PC-3 (cell line): ENCODE results near the gene ZNF292. TPM values are rescaled to one million over a fixed set of nuclear protein-coding genes. Genes with fewer than 3 reads are reported as not detected.

Experiments used
- ATAC-seq: fragments of 200-7000 bp; cut with Tn5 transposase; 2 replicates; pipeline ENCODE4 v1.9.1; 2020; ENCODE audit warnings: mild to moderate bottlenecking, moderate library complexity
- BruUV-seq: library from RNA; stranded (reverse); fragments of 400-500 nt; replicated peaks from 2 replicates; lab custom pipeline; 2021; lab: Mats Ljungman, UMichigan
- CTCF ChIA-PET: fragments of 300-600 bp; sonication (Branson Sonifier 250); formaldehyde crosslinking; loops from one replicate; lab custom pipeline; 2022; ENCODE audit warnings: antibody characterized with exemption; lab: Charles Lee
- POLR2A ChIA-PET: fragments of 300-600 bp; sonication (Branson Sonifier 250); formaldehyde crosslinking; loops from one replicate; lab custom pipeline; 2022; ENCODE audit warnings: antibody characterized with exemption; ENCODE audit not compliant: unreplicated experiment; lab: Charles Lee
- DNase-seq: peaks from one replicate; pipeline ENCODE4 v3.0.0-alpha.2; 2015
- H2AFZ ChIP-seq: fragments of 300-600 bp; sonication (generic); 2 replicates; pipeline ENCODE4 v1.6.0; 2016; ENCODE audit warnings: antibody characterized with exemption, low read length
- H3F3A ChIP-seq: fragments of 300-600 bp; sonication (generic); one replicate; pipeline ENCODE4 v1.6.0; 2017; ENCODE audit warnings: antibody characterized with exemption, low read length, control low read depth, mild to moderate bottlenecking; ENCODE audit not compliant: unreplicated experiment
- H3K27ac ChIP-seq: fragments of 300-600 bp; sonication (generic); 2 replicates; pipeline ENCODE4 v1.5.1; 2016; ENCODE audit warnings: mild to moderate bottlenecking, low read length
- H3K27me3 ChIP-seq: fragments of 300-600 bp; sonication (generic); 2 replicates; pipeline ENCODE4 v1.6.1; 2016; ENCODE audit warnings: low read length, mixed read lengths
- H3K36me3 ChIP-seq: fragments of 300-600 bp; sonication (generic); 2 replicates; pipeline ENCODE4 v1.6.1; 2016; ENCODE audit warnings: low read depth, mixed run types, low read length, mixed read lengths
- H3K4me1 ChIP-seq: fragments of 300-600 bp; sonication (generic); 2 replicates; pipeline ENCODE4 v1.5.1; 2016; ENCODE audit warnings: low read length; ENCODE audit not compliant: insufficient read depth
- H3K4me2 ChIP-seq: fragments of 300-600 bp; sonication (generic); 2 replicates; pipeline ENCODE4 v1.6.0; 2016; ENCODE audit warnings: low read length
- H3K4me3 ChIP-seq: fragments of 300-600 bp; sonication (generic); 2 replicates; pipeline ENCODE4 v1.5.1; 2016; ENCODE audit warnings: mild to moderate bottlenecking, low read length, mixed read lengths
- H3K79me2 ChIP-seq: fragments of 300-600 bp; sonication (generic); 2 replicates; pipeline ENCODE4 v1.6.1; 2017; ENCODE audit warnings: low read length, mixed read lengths
- H3K9ac ChIP-seq: fragments of 300-600 bp; sonication (generic); 2 replicates; pipeline ENCODE4 v1.6.0; 2016; ENCODE audit warnings: mild to moderate bottlenecking, low read length
- H3K9me2 ChIP-seq: fragments of 300-600 bp; sonication (generic); replicated peaks from 2 replicates; pipeline ENCODE4 v1.6.1; 2016; ENCODE audit warnings: mixed run types, low read length, mixed read lengths
- H3K9me3 ChIP-seq: fragments of 300-600 bp; sonication (generic); 2 replicates; pipeline ENCODE4 v1.6.1; 2016; ENCODE audit warnings: low read length, mixed read lengths
- H4K20me1 ChIP-seq: fragments of 300-600 bp; sonication (generic); 2 replicates; pipeline ENCODE4 v1.6.1; 2016; ENCODE audit warnings: low read length, mixed read lengths
- CTCF ChIP-seq: fragments of 300-600 bp; sonication (generic); conservative IDR thresholded peaks from 2 replicates; pipeline ENCODE4 v1.5.1; 2017; ENCODE audit warnings: antibody characterized with exemption, low read depth, mild to moderate bottlenecking, low read length
- EZH2 ChIP-seq: fragments of 300-600 bp; sonication (generic); IDR thresholded peaks from one replicate; pipeline ENCODE4 v1.6.1; 2017; ENCODE audit warnings: antibody characterized with exemption, mild to moderate bottlenecking, low read length; ENCODE audit not compliant: unreplicated experiment
- EZH2phosphoT487 ChIP-seq: fragments of 300-600 bp; sonication (generic); IDR thresholded peaks from 2 replicates; pipeline ENCODE4 v1.6.1; 2018; ENCODE audit warnings: mild to moderate bottlenecking, antibody characterized with exemption, low read length, borderline replicate concordance
- intact Hi-C: fragments of 100-400 bp; cut with micrococcal nuclease; formaldehyde crosslinking; loops from 2 replicates; pipeline ENCODE4 v1.9.0; 2023
- total RNA-seq: library from RNA; depleted of rRNA; stranded (reverse); fragments of >200 nt; gene quantifications from 2 replicates; pipeline ENCODE4 v1.2.3, GENCODE V29; 2014

The ZNF292 gene
- total RNA-seq, 1 experiment from 2014 or later: 8.9 TPM

- Histone ChIP-seq H2AFZ (no peak overlapping the region), H3K27me3 (no peaks in the 10 kb centered on the region), H3K4me2 (no peak overlapping the region), H3K4me3 (no peak overlapping the region), H3F3A (no peaks in the 10 kb centered on the region), H3K79me2 (no peaks in the 10 kb centered on the region), H3K9ac (no peak overlapping the region), H4K20me1 (no peaks in the 10 kb centered on the region), H3K9me2 (no peaks in the 10 kb centered on the region), H3K27ac (no peak overlapping the region), H3K4me1 (no peaks in the 10 kb centered on the region), H3K9me3 (no peaks in the 10 kb centered on the region), H3K36me3 (no peaks in the 10 kb centered on the region; the same call in 1 of the 2 replicates)
- ChIA-PET CTCF (interaction anchor here (0.5 kb wide), 1 partner anchor 1540 kb away, joined by 3 read pairs; no protein-coding TSS in a partner anchor), POLR2A (no interaction called here)
- DNase-seq: no peak
- no TSS peak for BruUV-seq
- TF ChIP-seq EZH2phosphoT487: no peak
- TF ChIP-seq EZH2: no peak
- TF ChIP-seq CTCF: no peak
- no peak for ATAC-seq
- intact Hi-C loops: no loop called here
Measured at GRCh38 chr6:87241304-87241703, 85.9 kb downstream of the ZNF292 start.

GRCh38 chr6:87242311-87242710 is 86.9 kb downstream of the ZNF292 start:
- H3K36me3 ChIP-seq: no peaks in the 10 kb centered on the region; the same call in 1 of the 2 replicates
- BruUV-seq: no TSS peak
- no peaks in the 10 kb centered on the region for H3K27me3 ChIP-seq
- no peak overlapping the region for H3K9ac ChIP-seq
- ChIA-PET POLR2A (no interaction called here), CTCF (no interaction called here)
- no peak overlapping the region for H3K27ac ChIP-seq
- no peak for DNase-seq
- TF ChIP-seq CTCF: no peak
- TF ChIP-seq EZH2: no peak
- TF ChIP-seq EZH2phosphoT487: no peak
- H3K9me3 ChIP-seq: no peaks in the 10 kb centered on the region
- no peak overlapping the region for H3K4me3 ChIP-seq
- no peaks in the 10 kb centered on the region for H4K20me1 ChIP-seq
- H2AFZ ChIP-seq: no peak overlapping the region
- no peaks in the 10 kb centered on the region for H3K4me1 ChIP-seq
- no peak overlapping the region for H3K4me2 ChIP-seq
- ATAC-seq: no peak
- no peaks in the 10 kb centered on the region for H3K79me2 ChIP-seq
- intact Hi-C loops: no loop called here
- H3K9me2 ChIP-seq: no peaks in the 10 kb centered on the region
- H3F3A ChIP-seq: no peaks in the 10 kb centered on the region

- no peak for TF ChIP-seq EZH2
- TF ChIP-seq EZH2phosphoT487: no peak
- no peak for TF ChIP-seq CTCF
- Histone ChIP-seq H4K20me1 (no peaks in the 10 kb centered on the region), H3K27ac (no peak overlapping the region), H2AFZ (no peak overlapping the region), H3F3A (no peaks in the 10 kb centered on the region), H3K4me2 (no peak overlapping the region), H3K9me3 (no peaks in the 10 kb centered on the region), H3K79me2 (no peaks in the 10 kb centered on the region), H3K4me3 (no peak overlapping the region), H3K4me1 (no peaks in the 10 kb centered on the region), H3K36me3 (no peaks in the 10 kb centered on the region; the same call in 1 of the 2 replicates), H3K9me2 (no peaks in the 10 kb centered on the region), H3K27me3 (no peaks in the 10 kb centered on the region), H3K9ac (no peak overlapping the region)
- CTCF ChIA-PET: no interaction called here
- POLR2A ChIA-PET: no interaction called here
- BruUV-seq: no TSS peak
- intact Hi-C loops: no loop called here
- ATAC-seq (no peak), DNase-seq (no peak)
Measured at GRCh38 chr6:87243812-87244211, 88.4 kb downstream of the ZNF292 start.
